Stimulated activated CD8-positive, alpha-beta memory T cell treated with anti-CD3 and anti-CD28 coated beads, Interleukin-4, amount 100 ng/mL, for 4 hours (primary cell): ENCODE results near the gene OXLD1.
"Not testable (repeated sequence)": the region's sequence is repeated elsewhere in the genome, so short reads cannot be mapped to it uniquely, and the experiment has no call there.

Experiments used
- DNase-seq, 2 donors: peaks; one replicate each; pipeline ENCODE4 v3.0.0-alpha.2; 2020; ENCODE audit warnings: low read depth in 2 of 2, low spot score in 1 of 2

OXLD1 gene

GRCh38 chr17:81683584-81684441 lies 17.4 kb upstream of the OXLD1 start, which contains the start of the genes ARL16 and HGS:
ARL16 (minus strand) TSS chr17:81683797; CDS start chr17:81683753, 44 bp downstream.
HGS (plus strand) TSS chr17:81684011; CDS start chr17:81684067, 56 bp downstream.
- DNase-seq = peak; percentile 92 to 95

- no peak for DNase-seq
Observed at GRCh38 chr17:81683208-81683583, 16.8 kb upstream of the OXLD1 start.

GRCh38 chr17:81682565-81683207 lies 16.3 kb upstream of the OXLD1 start:
- no peak for DNase-seq

GRCh38 chr17:81681672-81682071 lies 15.3 kb upstream of the OXLD1 start:
- no peak for DNase-seq

GRCh38 chr17:81680150-81680549 lies 13.7 kb upstream of the OXLD1 start:
- DNase-seq = no peak

GRCh38 chr17:81676906-81677305 lies 10.5 kb upstream of the OXLD1 start:
- no peak for DNase-seq

GRCh38 chr17:81675515-81676221 lies 9.3 kb upstream of the OXLD1 start:
- DNase-seq = not testable (repeated sequence)

- no peak for DNase-seq
Observed at GRCh38 chr17:81673561-81674258, 7.3 kb upstream of the OXLD1 start.

GRCh38 chr17:81672954-81673353 lies 6.5 kb upstream of the OXLD1 start:
- no peak for DNase-seq

- no peak for DNase-seq
Observed at GRCh38 chr17:81672504-81672903, 6.1 kb upstream of the OXLD1 start.

GRCh38 chr17:81667754-81668153 lies 1.3 kb upstream of the OXLD1 start:
- DNase-seq = no peak

GRCh38 chr17:81666092-81666341 lies 388 bp downstream of the OXLD1 start:
- DNase-seq = no peak

- peak; percentile 33 to 38 for DNase-seq
Observed at GRCh38 chr17:81665205-81666091, 957 bp downstream of the OXLD1 start.

- DNase-seq = no peak
Observed at GRCh38 chr17:81664051-81664470, 2.3 kb downstream of the OXLD1 start.

- DNase-seq = no peak
Observed at GRCh38 chr17:81662002-81662401, 4.4 kb downstream of the OXLD1 start.

- DNase-seq = no peak
Observed at GRCh38 chr17:81660441-81660840, 6.0 kb downstream of the OXLD1 start.

GRCh38 chr17:81659038-81659437 lies 7.4 kb downstream of the OXLD1 start:
- DNase-seq = no peak

GRCh38 chr17:81656835-81657234 lies 9.6 kb downstream of the OXLD1 start:
- DNase-seq = no peak

GRCh38 chr17:81656118-81656743 lies 10.2 kb downstream of the OXLD1 start, which contains the start of gene PDE6G:
PDE6G (minus strand) TSS chr17:81656542; CDS start chr17:81653305, 3,237 bp downstream.
- no peak for DNase-seq
